Suppressor macrophage treated with lipopolysaccharide for 1 hour (primary cell): ENCODE data around the gene YIPF5.

Experiments
- DNase-seq, 3 donors: peaks; one replicate each; pipeline ENCODE4 v3.0.0-alpha.2; 2020 to 2022

YIPF5 gene

DNA sequence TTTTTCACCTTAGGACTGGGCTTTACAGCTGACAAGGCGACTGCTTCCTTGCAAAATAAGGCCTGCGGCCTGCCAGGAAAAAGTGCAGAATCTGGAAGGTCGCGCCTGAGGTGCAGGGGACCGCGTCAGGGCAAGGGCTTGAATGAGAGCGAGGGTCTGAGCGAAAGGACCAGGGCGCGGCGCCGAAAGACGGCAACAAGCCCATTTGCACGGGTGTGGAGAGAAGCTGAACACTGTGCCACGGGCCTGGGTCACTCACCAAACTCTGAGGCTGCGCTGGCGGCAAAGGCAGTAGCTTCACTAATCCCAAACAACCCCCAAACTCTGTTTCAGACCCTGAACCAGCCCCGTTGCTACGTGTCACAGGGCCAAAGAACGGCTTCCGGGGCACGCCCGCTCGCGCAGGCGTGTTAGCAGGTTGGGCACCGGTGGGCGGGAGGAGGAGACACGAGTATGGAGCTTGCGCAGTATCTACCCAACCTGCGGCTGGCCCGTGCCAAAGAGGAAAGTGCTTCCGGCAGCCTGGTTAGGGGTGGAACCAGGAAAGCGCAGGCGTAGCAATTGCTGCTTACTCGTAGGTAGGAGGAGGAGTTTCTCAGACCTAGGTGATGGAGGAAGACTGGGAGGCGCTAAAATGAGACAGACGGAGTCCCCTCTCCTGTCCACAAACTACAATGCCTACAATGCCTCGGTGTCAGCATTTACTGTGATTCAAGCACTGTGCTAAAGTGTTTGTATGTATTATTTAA lies at the start of gene YIPF5, which contains the start of gene KCTD16:
TSS of gene YIPF5 (minus strand) at position 384 of the 749 bp plus-strand sequence. CDS start 704 bp downstream, outside the sequence.
TSS of gene KCTD16 (plus strand) at position 598 of the 749 bp plus-strand sequence.
- DNase-seq = peak; percentile 97

DNA sequence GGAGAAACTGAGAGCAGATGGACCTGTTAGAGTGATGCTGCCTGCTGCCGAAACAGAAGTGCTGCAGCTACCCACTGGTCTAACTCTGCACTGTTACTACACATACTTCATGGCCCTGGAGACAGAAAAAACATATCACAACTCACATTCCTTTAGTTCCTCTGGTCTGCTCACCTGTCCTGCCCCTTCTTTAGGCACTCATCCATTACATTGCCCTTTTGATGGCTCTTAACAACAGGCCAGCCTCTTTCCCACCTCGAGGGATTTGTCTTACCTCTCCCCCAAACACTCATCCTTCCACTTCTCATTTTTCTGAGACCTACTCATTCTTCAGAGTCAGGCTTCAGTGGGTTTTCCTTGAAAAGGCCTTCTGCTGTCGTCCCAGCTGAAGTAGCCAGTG lies 49.4 kb upstream of the YIPF5 start:
- DNase-seq = no peak

DNA sequence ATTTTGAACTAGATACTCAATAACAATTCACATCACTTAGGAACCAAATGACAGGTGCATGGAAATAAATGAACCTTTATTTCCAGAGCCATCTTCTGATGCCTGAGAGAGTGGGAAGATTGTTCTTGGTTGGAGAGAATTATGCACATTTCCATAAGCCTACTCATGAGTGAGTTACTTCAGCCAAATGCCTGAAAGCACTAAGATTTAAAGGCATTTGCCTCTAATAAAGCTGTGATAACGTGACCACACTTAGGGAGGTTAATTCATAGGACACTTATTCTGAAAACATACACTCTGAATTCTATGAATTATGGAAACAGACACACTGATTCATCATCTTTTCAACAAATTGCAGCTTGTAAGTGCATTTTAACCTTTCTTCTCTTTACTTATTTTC lies 40.2 kb upstream of the YIPF5 start:
- no peak for DNase-seq

DNA sequence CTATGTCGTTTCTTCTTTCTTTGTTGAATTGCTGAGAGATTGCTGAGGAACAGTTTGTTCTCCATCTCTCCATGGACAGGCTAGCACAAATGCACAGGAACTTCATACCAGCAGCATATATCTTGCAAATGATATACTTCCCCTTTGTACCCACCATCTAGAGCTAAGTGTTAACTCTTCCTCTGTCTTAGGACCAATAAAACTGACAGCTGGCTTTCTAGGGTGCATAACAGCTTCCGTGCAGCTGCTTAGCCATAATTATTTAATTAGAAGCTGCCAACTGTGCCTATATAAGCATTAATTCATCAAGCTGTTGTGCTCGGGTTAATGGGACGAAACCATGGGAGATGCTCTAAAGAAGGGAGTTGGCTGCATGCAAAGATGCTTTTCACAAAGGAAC lies 38.9 kb upstream of the YIPF5 start:
- DNase-seq = no peak

DNA sequence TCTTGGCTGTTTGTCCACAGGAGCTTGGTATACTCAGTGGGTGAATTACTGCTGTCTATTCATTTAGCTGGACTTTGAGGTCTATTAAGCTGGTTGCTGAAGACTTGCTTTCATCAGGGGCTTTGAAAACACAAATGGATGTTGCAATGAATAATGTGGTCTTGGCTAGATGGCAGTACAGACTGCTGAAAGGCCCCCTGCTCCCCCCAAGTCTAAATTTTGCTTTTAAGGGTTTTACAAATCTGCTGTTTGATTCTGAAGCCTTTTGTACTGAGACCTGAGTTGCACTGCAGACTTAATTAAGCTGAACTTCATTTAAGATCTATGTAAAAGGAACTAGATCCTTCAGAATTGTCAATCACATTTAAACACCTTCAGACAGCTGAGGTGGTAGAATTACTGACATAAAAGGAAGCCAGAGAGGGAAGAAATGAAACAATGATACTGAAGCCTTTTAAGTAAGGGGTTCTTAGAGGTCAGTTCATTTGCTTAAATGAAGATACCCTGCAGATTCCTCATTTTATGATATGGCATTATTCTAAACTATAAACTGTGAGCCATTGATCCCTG lies 37.5 kb upstream of the YIPF5 start:
- DNase-seq = no peak

DNA sequence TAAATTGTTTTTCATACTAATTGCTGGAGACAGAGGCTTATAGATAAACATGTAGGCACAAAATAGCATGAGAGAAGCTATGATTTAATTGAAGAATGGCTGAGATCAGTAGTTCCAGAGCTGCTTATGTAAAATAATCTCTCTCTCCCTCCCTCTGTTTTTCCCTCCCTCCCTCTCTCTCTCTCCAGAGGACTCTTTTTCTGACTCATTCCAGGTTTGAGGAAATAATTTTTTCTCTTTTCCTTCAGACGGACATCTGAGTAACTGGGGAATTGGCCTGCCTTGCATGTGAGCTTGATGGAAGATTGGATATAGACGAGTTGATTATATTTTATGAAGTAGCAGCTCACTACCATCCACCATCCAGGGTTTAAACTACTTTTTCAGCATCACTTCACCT lies 35.7 kb upstream of the YIPF5 start:
- DNase-seq = no peak

DNA sequence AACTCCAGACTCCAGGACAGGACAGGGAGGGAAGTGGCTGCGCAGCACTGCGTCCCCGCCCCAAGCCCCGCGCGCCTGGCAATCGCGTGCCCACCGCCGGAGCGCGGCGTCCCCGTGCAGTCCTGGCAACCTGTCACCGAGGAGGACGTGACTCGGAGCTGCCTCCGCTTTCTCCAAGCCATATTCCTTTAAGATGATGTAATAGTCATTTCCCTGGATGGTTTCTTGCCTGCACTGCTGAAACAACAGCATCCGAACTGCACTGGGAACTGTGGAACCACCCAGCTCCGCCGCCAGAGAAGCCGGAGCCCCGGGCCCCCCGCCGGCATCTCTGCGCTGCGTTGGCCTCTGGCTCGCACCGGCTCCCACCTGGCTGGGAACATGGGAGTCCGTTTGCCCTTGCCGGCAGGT lies 34.7 kb upstream of the YIPF5 start:
- no peak for DNase-seq

DNA sequence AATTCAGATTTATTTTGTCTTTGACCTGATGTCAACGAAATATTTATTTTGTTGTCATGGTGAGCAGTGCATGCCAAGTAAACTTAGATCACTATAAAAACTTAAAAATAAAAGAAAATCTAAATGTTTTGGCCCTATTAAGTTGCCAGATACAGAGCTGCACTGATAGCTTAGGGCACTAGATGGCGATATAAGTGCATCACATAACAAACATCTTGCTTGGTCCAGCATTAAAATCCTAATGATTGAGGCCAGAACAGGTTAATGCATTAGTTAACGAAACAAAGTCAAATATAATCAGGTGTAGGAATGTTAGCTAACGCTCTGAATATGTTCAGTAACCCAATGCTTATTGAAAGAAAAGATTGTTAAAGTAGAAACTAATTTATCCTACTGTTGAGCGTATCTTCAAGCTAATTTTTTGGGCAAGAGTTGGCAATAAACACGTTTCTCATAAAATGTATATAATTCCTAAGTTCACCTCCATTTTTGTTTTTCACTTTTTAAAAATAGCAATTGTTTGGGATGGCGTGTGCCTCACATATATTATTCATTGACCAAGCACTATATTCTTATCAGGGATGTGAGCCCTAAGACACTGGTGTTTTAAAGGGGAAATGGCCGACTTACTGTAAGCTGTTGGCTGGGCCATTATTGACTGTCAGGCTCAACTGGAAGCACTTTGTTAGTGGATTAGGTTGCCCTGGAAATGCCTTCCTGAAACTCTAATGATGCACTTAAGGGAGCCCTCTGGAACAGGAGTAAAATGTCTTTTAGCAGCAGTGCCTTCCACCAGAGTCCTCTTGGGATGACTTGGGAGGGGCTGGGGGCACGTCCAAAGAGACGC lies 33.5 kb upstream of the YIPF5 start:
- DNase-seq = peak; percentile 64 to 77 (median 72)

DNA sequence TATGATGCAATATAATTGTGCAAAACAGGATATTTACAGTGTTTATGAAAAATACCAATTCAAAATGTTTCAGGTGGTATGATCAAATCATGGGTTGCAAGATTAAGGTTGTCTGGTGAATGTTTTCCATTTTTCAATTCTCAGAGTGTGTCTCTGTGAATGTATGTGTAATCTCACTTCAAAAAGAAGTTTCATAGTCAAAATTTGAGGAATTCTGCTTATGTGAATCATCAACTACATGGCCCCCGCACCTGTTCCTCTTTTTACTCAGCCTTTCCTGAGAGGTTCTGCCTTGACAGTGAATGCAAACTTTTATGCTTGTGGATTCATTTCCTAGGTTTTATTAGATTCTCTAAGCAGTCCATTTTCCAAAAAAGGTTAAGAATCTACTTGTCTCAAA lies 32.3 kb upstream of the YIPF5 start:
- DNase-seq = peak; percentile 41 to 64 (median 55)

DNA sequence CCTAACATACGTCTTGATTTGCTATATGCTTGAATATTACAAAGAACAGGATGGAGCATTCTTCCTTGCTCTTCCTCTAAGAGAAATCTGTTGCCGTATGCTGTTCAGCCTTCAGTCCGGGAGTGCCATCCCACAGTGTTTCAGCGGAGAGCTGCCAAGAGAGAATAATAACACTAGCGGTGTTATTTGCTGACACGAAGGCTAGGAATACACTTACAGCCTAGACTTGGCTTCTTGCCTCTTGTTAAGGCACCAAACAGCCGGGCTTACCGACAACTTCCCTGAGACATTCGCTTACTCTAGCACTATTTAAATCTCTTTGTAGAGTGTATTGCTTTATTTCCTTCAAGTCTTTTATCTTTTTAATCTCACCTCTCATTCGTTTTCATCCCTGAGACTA lies 31.6 kb upstream of the YIPF5 start:
- no peak for DNase-seq

DNA sequence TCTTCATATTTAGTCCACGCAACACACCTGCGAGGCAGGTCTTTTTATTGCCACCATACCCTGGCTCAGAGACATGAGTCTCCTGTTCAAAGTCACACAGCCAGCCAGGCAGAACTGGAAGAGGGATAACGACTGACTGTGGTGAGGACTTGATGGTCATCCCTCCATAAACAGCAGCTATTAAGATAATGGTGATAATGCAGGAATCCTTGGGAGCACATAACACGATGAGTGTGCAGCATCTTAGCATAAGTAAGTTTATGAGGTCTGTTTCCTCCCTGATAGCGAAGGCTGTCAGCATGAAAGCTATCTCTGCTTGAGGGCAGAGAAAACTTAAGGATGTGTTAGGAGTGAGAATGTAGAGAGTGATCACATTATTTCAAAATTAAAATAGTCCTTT lies 31.1 kb upstream of the YIPF5 start:
- no peak for DNase-seq

DNA sequence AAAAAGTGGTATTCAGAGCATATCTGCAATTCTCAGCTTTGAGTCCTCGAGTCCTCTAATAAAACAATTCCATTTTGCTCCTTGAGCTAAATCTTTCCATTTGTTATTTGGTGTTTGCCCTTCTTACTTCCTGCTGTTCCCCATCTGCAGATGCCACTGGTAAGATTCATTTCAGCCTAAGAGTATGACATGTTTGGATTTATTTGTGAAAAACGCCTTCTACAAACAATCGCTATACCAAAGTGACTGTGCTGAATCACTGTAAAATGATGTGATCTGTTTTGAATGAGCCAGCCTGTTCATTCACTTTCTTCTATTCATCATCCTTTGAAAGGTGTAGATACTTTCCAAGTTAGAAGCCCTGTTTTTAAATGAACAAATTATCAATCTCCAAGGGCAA lies 27.9 kb upstream of the YIPF5 start:
- DNase-seq = no peak

DNA sequence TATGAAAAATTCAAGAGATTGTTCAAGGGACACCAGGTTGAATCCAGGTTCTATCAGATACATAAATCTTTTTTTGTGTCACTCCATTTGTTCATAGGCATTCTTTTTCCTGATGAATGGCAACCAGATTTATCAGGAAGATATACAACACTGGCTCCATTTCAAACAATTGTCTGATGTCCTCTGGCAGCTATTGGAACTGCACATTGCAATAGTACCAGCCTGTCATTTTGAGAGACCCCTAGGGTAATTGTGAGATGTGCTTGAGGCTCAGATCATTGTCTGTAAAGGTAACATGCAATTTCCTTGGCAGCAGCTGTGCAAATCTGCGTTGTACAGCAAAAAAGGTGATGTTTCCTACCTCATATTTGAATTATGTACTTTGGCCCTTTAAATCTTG lies 26.2 kb upstream of the YIPF5 start:
- no peak for DNase-seq

DNA sequence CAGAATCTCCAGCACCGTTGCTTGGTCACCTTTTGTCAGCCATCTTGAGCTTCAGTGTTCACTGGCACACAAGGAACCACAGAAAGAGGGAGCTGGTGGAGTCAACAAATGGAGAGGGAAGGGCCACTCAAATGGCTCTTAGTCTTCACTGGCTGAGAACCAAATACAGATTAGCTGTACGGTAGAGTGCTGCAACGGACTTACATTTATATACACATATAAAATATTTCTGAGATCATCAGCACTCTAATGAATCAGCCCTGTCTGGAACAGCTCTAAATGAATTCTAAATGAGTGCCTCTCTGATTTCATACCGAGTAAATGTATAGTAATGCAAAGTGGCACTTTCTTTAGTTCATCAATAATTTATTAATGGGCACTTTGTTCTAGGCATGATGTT lies 25.0 kb upstream of the YIPF5 start:
- no peak for DNase-seq

DNA sequence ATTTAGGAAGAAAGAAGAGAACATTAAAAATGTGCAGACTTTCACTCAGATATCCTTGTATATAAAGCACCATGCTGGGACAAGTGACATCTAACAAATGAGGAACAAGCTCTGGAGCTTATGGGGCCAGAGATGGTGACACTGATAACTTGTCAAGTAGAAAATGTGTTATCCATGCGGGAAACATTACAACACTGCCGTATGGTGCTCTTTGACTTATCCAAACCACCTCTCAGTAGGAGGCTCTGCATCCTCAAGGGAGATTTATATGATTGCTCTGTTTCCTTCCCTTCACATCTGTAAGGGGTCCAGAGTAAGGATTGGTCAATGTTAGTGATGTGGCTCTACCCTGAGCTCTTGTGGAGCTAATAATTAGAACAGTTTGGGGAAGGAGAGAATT lies 23.7 kb upstream of the YIPF5 start:
- DNase-seq = no peak

DNA sequence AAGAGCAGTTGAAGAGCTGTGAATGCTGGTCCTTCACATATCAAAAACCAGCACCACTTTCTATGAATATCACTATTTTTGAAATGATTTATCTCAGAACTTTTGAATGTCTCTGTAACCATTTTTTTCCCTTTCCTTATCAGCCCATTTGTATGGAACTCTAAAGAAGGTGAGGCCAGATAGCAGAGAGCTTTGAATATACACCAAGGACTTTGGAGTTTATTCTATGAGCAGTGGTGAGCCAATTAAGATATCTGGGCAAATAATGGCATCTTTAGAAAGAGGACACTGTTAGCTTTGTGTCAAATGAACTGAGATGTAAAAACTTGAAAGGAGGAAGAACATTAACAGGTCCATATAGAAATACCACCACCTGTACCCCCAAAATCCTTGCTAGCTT lies 22.2 kb upstream of the YIPF5 start:
- DNase-seq = no peak

DNA sequence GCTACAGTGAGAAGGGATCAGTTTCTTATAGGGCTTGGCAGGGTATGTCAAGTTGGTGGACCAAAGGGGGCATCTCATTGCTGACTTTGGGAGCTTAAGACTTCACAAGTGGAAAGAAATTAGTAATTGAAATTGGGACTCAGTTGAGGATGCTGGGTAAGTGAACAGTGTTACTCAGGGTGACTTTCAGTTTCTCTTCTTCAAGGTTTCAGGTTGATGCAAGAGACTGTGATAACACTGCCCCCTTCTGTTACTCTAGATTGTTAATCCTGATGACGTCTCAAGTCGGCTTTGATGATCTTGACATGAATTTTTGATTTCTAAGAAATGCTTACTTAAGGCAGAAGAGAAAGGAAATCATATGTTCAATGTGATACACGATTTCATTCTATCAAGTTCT lies 21.5 kb upstream of the YIPF5 start:
- peak; percentile 79 to 93 (median 86) for DNase-seq

DNA sequence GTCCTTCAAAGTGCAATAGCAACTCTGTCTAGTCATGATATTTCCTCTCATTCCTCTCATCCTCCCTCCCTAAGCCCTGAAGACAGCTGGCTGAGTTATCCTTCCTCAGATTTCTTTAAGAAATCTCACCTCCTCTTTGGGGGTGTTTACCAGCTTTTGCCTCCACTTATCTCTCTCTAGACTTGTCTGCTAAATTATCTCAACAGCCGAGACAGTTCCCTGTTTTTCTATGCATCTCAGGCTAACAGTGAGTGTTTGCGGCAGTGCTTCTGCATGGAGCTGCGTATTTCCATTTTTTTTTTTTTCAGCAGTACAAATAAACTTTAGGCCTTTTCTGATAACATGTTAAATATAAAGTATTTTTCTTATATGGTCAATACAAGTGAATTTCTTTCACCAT lies 21.1 kb upstream of the YIPF5 start:
- DNase-seq = no peak

DNA sequence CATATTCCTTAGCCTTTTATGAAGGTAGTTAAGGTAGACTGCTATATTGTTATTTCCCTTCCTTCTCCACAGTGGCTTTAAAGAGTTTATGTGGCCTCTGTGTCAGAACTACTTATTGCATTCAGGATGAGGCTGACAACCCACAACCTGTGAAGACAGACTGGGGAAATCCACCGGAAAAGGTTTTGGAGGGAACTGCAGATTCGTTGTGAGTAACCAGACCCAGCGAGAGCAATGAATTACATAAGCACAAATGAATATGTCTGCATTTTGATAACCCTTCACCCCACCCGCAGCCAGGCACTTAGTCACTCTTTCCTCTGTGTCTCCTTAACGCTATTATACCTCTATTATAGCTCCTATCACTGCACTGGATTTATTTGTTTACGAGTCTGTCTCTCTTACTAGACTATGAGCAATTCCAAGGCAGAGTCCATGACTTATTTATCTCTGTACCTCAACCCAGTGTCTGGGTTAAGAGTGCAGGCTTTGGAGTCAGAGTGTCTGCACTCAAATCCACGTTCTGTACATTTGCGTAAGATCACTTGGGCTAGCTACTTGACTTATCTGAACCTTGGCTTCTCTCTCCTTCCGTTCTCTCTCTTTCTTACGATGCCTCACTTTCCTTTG lies 19.5 kb upstream of the YIPF5 start:
- DNase-seq = peak; percentile 82 to 93 (median 92)

DNA sequence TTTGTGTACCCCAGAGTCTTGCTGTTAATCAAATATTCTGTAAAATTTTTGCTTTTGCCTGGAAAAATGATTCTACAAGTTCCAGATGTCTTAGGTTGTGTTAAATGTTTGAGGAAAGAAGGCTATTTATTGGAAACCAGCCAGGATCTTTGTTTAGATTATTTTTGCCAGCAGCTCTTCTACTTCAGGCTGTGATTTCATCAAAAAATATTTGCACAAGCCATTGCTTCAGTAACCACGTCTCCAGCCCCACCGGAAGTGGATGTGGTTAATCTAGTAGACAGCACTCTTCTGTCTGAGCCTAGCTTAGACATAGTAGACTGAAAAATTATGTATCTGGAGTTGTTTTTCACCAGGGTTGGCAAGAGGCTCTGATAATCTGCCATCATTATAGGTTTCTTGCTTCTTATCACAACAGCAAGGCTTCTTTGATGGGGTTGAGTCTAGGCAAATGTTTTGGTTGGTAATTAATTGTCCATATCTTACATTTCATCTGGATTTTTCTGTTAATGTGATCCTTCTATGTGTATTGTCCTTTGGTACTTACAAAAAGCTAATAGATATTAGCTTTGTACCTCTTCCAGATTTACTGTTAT lies 17.3 kb upstream of the YIPF5 start:
- DNase-seq = peak; percentile 59 to 69 (median 62)

DNA sequence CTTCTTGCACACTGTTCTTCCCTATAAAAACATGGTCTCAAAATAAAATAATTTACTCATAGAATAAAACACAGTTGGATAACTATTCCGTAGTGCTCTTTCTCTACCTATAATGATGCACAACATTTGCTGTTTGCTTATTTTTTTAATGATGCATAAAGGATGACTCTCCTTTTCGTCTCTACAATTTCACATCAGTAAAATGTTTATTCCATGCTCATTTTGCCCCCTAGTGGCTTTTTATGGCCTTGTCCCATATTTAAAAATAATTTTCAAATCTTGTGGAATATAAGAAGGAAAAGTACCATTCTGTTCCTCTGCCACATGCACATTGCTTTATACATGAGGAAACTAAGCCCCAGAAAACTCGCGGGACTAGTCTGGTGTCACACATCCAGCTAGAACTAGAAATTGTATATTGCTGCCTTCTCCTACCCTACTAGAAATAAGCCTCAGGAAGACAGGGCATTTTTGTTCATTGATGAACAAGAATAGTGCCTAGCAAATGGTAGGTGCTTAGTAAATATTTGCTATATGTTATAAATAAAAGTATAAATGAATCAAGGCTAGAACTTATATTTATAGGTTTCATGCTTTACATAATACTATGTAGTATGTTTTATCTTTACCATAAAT lies 12.9 kb upstream of the YIPF5 start:
- peak; percentile 57 to 72 (median 60) for DNase-seq

DNA sequence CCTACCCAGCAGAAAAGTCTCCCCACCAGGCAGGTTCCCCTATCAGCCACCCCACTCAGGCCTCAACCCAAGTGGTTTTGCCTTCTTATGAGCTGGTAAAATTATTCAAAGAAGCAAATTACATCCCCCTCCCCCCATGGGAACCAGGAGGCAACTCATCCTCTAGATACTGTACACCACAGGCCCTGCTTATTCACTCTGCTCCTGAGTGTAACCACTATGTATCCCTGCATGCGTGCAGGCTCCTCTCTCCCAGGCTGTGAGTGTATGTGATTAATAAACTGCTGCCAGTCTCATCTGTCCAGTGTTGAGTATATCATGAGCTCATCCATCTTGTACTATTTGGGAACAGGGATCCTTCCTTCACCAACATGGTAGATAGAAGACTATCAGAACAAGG lies 8.8 kb upstream of the YIPF5 start:
- no peak for DNase-seq
